Activated CD4-positive, alpha-beta T cell treated with anti-CD3 and anti-CD28 coated beads, Interleukin-2, amount 50 U/mL, for 24 hours (primary cell): ENCODE measurements around the gene SMIM33.
"Not testable (repeated sequence)": the region's sequence is repeated elsewhere in the genome, so short reads cannot be mapped to it uniquely, and the experiment has no call there.

ENCODE experiments used
- DNase-seq, 2 donors: peaks; one replicate each; pipeline ENCODE4 v3.0.0-alpha.2; 2020; ENCODE audit warnings: low read depth in 1 of 2, low spot score in 1 of 2

The SMIM33 gene

DNA sequence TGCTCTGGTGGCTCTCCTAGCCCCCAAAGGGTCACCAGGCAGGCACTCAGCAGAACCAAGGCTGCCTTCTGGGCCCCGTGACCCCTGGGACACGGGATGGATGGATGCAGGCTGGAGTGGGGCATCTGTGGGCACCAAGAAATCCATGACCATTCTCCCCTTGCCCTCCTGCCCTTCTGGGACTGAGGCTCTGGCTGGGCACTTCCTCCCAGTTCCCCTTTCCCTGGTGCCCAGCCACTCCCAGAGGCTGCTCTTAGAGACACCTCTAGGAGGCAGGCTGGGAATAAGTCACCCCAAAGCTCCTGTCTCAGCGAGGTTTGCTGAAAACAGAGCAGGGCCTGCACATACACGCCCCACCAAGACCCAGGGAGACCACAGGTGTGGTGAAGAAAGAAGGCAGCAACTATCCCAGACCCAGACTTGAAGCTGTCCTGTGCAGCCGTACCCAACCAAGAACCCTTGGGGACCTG lies 10.8 kb downstream of the SMIM33 start:
- DNase-seq, result no peak

DNA sequence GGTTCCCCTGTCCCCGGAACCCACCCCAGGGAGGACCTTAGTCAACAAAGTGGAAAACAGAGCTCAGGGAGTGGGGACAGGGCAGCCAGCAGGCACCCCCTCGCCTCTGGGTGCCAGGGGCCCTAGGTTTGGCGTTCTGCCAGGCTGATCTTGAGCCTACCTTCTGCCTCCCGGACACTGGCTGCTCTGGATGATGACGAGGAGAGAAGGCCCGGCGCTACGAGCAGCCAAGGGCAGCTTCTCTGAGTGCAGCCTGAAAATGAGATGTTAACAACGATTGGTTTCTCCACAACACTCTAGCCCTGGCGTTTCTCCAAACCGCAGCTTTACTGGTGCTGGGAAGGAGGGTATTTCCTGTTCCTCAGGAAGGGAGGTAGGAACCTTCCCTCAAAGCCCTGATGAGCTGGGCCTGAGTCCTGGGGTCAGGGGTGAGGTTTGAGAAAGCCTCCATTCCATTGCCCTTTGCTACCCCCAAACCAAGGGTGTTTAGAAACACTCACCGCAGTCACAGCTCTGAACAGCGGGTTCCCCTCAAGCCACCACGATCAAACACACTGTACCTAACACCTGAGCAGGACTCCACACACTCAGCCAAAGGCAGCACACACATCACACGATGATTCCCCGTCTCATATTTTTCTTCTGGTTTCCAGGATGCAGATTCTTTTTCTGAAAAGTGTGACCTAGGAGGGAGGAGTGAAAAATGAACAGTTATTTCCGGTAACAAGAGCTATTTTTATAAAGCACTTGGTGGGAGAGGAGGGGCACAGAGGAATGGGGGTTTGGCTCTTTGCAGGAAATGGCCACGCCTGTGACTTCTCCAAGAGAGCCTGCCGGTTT lies 11.5 kb downstream of the SMIM33 start, which contains the start of gene STING1:
STING1 (minus strand) TSS at position 709 of the 840 bp plus-strand sequence. CDS start 1,054 bp downstream, outside the sequence.
- peak in 1 of 2 donors; percentile 46 for DNase-seq

DNA sequence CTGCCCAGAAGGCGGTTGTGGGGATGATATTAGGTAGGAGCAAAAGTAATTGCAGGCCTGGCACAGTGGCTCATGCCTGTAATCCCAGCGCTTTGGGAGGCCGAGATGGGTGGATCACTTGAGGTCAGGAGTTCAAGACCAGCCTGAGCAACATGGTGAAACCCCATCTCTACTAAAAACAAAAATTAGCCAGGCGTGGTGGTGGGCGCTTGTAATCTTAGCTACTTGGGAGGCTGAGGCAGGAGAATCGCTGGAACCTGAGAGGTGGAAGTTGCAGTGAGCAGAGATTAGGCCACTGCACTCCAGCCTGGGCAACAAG lies 12.0 kb downstream of the SMIM33 start:
- not testable (repeated sequence) for DNase-seq

DNA sequence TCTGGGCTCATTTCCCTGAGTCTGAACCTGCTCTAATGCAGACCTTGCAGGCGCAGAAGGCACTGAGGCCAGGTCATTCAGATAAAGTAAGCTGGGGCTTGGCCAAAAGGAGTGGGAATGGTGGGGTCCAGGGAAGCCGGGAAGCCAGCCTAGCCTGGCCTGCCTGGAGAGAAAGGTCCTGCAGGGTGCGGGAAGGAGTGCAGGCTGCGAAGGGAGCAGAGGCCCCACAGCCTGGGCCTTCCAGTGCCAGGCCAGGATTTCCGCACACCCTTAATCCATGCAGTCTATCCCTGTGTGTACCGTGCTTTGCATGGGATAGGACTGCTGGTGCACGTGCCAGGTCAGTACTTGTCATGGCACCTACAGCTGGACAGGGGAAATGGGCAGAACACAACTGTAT lies 15.4 kb downstream of the SMIM33 start:
- DNase-seq, result no peak

DNA sequence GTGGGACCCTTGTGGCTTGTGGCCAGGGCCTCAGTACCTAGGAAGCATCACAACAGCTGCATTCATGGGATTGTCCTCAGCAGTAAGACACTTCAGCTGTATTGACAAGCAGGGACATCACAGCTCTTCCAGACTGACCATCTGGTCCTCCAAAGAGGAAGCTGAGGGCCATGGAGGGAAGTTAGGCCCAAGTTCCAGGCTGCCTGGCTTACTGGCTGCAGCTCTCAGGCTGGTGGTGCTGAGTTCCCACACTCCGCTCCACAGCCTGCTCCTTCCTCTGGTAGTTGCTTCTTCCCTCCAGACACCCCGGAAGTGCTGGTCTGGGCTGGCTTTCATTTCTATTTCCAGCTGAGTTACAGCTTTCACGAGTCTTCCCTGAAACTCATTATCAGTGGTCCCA lies 17.5 kb downstream of the SMIM33 start:
- DNase-seq, result no peak

DNA sequence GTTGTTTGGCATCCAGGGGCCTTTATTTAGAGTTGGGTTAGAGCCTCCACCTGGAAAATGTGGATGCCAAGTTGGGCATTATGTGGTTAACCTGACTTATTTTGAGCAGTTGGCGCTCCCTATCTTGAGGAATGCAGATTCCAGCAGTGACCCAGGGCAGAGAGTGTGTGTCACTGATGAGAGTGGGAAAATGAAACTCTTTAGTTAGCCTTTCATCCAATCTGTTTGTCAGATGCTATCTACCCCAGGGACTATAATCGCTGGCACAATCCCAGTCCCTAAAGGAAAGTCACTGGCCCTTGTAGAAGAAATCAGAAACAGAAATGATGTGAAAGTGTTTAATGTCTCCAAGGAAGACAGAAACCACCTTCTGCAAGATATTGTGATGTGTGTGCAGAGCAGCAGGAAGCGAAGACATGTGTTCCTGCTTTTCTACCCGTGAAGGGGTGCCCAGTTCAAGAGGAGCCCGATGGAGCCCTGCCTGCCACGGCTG lies 21.9 kb downstream of the SMIM33 start:
- no peak for DNase-seq

DNA sequence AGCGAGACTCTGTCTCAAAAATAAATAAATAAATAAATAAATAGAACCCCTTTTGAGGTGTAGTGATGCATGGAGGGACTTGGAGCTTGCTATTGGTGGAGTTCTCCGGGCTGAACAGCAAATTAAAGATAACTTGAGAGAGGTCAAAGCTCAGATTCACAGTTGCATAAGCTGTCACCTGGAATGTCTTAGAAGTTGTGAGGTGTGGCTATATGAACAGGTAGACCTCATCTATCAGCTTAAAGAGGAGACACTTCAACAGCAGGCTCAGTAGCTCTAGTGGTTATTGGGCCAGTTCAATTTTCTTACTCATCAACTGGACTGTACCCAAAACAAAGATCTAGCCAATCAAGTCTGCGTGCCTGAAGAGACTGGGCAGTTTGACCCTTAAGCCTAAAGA lies 23.5 kb downstream of the SMIM33 start:
- DNase-seq, result no peak

DNA sequence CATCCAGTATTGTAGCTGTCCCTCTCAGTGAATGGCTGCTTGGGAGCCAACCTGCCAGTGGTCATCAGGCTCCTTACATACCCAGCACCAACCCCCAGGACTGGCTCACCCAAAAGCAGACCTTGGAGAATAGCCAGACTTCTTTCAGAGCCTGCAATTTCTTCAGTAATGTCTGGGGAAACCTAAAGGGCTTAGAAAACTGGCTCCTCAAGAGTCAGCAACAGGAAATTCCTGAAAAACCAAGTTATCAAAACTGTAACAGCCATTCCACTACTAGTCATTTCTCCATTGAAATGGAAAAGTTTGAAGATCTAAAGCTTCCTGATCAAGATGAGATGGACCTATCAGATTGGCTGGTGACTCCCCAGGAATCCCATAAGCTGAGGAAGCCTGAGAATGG lies 24.0 kb downstream of the SMIM33 start:
- DNase-seq, result no peak

DNA sequence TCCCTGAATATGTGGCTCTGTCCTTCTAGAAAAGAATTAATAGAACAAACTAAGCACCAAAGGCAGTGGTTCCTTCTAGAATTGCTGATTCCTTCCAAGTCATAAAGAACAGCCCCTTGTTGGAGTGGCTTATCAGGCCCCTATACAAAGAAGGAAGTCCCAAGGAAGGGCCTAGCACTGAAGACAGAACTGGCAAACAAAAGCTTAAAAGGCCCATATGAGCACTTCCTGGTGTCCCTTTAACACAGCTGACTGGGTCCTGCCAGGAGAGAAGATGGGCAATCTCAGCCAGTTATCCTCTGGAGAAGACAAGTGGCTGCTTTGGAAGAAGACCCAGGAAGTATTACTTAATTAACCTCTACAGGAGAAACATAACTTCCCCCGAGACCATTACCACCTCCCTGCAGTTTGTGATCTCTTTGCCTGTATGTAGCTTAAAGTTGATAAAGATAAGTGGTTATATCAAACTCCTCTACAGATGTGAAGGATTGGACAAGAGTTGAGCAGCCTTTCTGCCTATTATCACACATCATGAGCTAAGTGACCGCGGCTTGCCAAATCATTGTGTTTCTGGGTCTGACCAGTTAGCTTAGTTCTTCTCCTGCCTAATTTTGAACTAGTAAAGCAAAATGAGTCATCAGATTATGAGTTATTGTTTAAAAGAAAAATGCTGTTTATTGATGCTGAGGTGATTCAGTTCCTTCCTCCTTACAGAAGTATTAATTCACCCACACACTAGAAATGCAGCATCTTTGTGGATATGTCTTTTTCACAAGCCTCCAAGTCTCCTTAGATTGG lies 25.0 kb downstream of the SMIM33 start:
- DNase-seq, result no peak

DNA sequence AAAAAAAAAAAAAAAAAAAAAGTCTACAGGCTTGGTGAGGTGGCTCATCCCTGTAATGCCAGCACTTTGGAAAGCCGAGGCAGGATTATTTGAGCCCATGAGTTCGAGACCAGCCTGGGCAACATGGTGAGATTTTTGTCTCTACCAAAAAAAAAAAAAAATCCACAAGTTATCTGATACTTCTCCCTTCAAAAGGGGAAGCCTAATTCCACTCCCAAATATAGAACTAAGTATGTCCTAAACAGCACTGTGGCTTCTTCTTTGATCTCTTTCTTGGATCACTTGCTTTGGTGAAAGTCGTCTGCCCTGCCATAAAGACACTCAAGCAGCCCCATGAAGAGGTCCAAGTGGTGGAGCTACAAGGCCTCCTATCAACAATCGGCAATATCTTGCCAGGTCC lies 30.6 kb downstream of the SMIM33 start:
- no peak for DNase-seq

DNA sequence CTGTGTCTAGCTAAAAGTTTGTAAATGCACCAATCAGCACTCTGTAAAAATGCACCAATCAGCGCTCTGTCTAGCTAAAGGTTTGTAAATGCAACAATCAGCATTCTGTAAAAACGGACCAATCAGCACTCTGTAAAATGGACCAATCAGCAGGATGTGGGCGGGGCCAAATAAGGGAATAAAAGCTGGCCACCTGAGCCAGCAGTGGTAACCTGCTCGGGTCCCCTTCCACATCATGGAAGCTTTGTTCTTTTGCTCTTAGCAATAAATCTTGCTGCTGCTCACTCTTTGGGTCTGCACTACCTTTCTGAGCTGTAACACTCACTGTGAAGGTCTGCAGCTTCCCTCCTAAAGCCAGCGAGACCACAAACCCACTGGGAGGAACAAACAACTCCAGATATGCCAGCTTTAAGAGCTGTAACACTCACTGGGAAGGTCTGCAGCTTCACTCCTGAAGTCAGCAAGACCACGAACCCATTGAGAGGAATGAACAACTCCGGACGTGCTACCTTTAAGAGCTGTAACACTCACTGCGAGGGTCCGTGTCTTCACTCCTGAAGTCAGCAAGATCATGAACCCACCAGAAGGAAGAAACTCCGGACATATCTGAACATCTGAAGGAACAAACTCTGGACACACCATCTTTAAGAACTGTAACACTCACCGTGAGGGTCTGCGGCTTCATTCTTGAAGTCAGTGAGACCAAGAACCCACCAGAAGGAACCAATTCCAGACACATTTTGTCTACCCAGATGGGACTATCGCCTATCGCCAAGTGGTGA lies 32.4 kb downstream of the SMIM33 start:
- DNase-seq, result not testable (repeated sequence)

DNA sequence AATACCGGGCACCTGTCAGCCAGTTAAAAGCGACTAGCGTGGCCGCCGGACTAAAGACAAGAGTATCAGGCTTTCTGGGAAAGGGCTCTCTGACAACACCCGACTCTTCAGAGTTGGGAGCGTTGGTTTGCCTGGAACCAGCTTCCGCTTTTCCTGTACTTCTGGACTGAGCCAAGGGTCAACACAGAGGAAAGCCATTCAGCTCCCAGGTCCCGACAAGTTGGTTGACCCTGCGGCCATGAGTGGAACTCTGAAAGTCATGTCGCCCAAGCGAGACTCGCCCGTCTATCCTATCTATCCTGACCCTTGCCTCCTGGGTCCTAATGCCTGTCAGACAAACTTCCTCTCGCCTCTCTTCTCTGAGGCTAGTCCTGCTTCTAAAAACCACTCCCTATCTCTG lies 33.1 kb downstream of the SMIM33 start:
- not testable (repeated sequence) for DNase-seq

DNA sequence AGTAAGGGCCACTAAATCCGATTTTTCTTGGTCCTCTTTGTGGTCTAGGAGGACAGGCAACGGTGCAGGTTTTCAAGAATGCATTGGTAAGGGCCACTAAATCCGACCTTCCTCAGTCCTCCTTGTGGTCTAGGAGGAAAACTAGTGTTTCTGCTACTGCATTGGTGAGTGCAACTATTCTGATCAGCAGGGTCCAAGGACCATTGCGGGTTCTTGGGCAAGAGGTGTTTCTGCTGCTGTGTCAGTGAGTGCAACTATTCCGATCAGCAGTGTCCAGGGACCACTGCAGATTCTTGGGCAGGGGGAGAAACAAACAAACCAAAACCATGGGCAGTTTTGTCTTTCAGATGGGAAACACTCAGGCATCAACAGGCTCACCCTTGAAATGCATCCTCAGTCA lies 33.9 kb downstream of the SMIM33 start:
- not testable (repeated sequence) for DNase-seq

DNA sequence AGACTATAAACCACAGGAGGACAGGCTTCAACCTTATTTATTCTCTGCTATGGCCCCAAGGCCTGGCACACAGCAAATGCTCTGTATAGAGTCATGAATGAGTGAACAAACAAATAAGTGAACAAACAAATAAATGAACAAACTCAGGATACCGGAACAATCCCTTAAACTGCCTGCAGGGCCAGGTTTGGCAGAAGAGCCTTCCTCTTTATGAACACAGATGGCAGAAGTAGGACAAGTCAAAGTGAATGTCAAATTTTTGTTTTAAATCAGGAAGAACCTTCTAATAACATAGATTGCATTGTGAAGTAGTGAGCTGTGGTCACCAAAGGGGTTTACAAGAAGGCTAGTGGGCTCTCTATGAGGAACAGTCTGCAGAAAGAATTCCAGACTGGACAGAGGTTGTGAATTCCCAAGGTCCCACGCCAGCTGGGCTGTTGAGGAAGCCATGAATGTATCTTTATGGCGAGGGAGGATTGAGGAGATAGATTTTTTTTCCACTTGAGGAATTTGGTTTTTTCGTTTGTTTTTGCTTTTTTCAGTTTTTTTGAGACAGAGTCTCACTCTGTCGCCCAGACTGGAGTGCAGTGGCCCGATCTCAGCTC lies 42.1 kb downstream of the SMIM33 start:
- no peak for DNase-seq

DNA sequence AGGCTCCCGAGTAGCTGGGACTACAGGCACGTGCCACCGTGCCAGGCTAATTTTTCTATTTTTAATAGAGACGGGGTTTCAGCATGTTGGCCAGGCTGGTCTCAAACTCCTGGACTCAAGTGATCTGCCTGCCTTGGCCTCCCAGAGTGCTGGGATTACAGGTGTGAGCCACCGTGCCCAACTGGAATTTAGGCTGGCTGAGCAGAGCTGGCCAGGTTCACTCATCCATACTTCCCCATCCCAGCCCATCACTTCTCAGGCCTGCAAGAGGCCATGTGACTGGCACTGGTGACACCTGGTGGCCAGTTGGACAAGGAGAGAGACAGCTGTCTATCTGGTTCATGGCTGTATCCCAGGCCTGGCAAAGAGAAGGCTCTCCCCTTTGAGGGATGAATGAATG lies 42.6 kb downstream of the SMIM33 start:
- DNase-seq, result peak; percentile 52 to 69

DNA sequence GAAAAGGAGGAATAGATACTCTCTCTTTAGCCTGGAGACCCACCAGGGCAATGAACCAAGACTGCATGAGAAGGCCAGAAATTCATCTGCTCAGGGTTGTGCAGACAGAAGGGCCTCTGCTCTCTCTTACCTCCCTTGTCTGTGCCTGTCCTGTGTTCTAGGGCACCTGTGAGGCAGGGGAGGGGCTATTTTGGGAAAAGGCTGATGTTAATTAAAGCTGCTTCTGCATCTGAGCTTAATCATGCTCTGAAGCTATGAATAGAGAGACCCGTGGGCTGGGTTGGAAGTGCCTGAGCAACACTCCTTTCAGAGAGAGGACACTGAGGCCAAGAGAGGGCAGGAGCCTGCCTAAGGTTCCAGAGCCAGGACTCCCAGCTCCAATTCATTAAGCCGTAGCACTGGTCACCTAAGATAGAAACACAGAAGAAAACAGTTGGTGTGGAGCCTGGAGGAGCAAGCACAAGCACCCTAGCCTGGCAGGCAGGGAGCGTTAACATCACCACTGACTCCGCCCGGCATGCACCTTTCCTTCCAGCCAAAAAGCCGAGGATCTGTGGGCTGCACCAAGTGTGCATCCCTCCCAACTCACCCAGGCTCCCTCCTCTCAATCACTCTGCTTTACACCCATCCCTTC lies 43.2 kb downstream of the SMIM33 start:
- DNase-seq, result no peak

DNA sequence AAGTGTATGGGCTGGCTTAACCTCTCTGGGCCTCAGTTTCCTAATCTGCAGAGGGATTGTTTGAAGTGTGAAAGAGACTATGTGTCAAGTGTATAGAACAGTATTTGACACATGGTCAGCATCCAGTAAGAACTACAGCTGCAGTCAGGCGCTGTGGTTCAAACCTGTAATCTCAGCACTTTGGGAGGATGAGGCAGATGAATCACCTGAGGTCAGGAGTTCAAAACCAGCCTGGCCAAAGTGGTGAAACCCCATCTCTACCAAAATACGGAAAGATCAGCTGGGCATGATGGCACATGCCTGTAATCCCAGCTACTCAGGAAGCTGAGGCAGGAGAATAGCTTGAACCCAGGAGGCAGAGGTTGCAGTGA lies 43.7 kb downstream of the SMIM33 start:
- DNase-seq, result no peak

DNA sequence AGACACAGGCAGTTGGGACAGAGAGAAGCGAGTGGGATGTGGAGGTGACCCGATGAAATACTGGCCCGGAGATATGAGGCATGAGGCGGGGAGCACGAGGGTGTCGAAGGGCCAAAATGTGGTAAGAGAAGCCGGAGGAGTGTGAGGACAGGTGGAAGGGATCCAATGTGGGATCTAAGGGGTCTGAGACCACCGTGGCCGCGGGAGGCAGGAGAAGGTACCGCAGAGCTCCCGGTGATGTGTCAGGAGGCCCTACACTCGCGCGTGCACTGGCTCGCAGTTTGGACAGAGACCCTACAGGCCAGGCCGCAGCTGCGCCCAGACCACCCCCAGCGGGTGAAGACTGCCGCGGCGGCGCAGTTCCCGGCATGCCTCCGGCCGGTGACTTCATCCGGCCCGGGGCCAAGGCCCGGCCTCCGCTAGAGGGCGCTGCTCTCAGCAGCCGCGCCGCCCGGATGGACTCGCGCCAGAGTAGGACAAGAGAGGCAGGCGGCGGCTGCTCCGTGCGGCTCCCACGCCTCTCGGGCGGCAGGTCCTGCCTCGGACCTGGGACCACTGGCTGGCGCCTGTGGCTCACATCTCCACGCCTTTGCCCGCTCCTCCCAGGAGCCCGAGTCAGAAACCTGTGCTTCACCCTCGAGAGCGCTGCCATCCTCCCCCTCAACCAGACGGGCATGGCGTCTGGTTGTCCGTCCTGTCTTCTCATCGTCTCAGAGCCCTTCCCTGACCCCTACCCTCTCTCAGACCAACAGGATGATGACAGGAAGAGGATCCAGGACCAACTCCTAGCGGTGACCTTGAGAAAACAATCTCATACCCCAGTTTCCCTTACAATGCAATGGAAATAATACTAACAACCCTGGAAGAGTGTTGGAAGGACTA lies 47.1 kb downstream of the SMIM33 start:
- DNase-seq, result peak; percentile 85 to 89
